Measurements from ENCODE around the gene JAKMIP2.

GRCh38 chr5:147818290-147818689, 35.8 kb upstream of the JAKMIP2 start:
- TF ChIP-seq CTCF (IDR thresholded peaks at IDR 0.05; ENCODE audit: insufficient read depth, low read length) (no peak), POLR2AphosphoS5 (IDR thresholded peaks at IDR 0.05; ENCODE audit: low read depth) (no peak), REST (IDR thresholded peaks at IDR 0.05; ENCODE audit: insufficient replicate concordance, low read depth) (no peak)

All from HL-60 (cell line).